Spleen (tissue), 7 donors: ENCODE results near the gene WDR1.

Experiments
- POLR2A ChIP-seq, 3 donors: fragments of 450-650 bp; IDR thresholded peaks; one replicate each; pipeline ENCODE4 v1.5.1; 2017; ENCODE audit warnings: antibody characterized with exemption in 3 of 3, mild to moderate bottlenecking in 1 of 3
- POLR2AphosphoS5 ChIP-seq, 3 donors: sonication (generic); formaldehyde crosslinking; IDR thresholded peaks; one replicate each; pipeline ENCODE4 v1.5.1; 2017; ENCODE audit warnings: antibody characterized with exemption in 3 of 3
- TF ChIP-seq, protein P1 (sequence below), 11 experiments: fragments of 200-600 bp in 7 of 11; fragments of 450-650 bp in 4 of 11; sonication (generic) in 4 of 11; IDR thresholded peaks in 8 of 11; conservative IDR thresholded peaks in 3 of 11; 1 replicate in 7 of 11; 2 replicates in 4 of 11; pipeline versions ENCODE4 v1.4.0 to v1.8.0; 2016 to 2021; ENCODE audit warnings: antibody characterized with exemption in 11 of 11, inconsistent platforms in 4 of 11, mild to moderate bottlenecking in 1 of 11
- donor health status: DM: no; HTN: no; CAD: no; lungs with moderate emphysema.
- donor health status: DM: no; HTN: no; CAD: no.
- donor health status: DM: no; HTN: no; CAD: no.

DNA sequence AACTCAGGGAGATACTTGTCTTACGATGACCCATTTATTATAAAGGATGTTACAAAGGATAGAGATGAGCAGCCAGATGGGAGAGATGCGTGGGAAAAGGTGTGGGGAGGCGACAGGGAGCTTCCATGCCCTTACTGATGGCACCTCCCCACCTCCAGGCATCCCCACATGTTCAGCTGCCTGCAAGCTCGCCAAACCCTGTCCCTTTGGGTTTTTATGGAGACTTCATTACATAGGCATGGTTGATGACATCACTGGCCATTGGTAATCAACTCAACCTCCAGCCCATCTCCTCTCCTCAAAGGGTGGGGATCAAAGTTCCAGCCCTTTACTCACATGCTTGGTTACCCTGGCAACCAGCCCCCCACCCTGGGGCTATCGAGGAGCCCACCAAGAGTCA lies 65.9 kb downstream of the WDR1 start:
- TF ChIP-seq, protein P1, sequence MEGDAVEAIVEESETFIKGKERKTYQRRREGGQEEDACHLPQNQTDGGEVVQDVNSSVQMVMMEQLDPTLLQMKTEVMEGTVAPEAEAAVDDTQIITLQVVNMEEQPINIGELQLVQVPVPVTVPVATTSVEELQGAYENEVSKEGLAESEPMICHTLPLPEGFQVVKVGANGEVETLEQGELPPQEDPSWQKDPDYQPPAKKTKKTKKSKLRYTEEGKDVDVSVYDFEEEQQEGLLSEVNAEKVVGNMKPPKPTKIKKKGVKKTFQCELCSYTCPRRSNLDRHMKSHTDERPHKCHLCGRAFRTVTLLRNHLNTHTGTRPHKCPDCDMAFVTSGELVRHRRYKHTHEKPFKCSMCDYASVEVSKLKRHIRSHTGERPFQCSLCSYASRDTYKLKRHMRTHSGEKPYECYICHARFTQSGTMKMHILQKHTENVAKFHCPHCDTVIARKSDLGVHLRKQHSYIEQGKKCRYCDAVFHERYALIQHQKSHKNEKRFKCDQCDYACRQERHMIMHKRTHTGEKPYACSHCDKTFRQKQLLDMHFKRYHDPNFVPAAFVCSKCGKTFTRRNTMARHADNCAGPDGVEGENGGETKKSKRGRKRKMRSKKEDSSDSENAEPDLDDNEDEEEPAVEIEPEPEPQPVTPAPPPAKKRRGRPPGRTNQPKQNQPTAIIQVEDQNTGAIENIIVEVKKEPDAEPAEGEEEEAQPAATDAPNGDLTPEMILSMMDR (IDR thresholded peaks at IDR 0.05 in 8 of 11, conservative IDR thresholded peaks at IDR 0.05 in 3 of 11) = no peak
- TF ChIP-seq POLR2AphosphoS5 (IDR thresholded peaks at IDR 0.05) (no peak), POLR2A (IDR thresholded peaks at IDR 0.05) (no peak)
